ENCODE measurements around the gene FOXB1.

DNA sequence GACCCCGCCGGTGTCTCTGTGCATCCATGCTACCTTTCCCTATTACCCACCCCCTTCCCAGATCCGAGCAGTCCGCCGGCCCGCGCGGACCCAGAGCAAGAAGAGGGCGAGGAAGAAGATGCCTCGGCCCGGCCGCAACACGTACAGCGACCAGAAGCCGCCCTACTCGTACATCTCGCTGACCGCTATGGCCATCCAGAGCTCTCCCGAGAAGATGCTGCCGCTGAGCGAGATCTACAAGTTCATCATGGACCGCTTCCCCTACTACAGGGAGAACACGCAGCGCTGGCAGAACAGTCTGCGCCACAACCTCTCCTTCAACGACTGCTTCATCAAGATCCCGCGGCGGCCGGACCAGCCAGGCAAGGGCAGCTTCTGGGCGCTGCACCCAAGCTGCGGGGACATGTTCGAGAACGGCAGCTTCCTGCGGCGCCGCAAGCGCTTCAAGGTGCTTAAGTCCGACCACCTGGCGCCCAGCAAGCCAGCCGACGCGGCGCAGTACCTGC is 788 bp downstream of the FOXB1 start:
- TF ChIP-seq EP300 (IDR thresholded peaks at IDR 0.05) = no peak
- TF ChIP-seq, protein P1, sequence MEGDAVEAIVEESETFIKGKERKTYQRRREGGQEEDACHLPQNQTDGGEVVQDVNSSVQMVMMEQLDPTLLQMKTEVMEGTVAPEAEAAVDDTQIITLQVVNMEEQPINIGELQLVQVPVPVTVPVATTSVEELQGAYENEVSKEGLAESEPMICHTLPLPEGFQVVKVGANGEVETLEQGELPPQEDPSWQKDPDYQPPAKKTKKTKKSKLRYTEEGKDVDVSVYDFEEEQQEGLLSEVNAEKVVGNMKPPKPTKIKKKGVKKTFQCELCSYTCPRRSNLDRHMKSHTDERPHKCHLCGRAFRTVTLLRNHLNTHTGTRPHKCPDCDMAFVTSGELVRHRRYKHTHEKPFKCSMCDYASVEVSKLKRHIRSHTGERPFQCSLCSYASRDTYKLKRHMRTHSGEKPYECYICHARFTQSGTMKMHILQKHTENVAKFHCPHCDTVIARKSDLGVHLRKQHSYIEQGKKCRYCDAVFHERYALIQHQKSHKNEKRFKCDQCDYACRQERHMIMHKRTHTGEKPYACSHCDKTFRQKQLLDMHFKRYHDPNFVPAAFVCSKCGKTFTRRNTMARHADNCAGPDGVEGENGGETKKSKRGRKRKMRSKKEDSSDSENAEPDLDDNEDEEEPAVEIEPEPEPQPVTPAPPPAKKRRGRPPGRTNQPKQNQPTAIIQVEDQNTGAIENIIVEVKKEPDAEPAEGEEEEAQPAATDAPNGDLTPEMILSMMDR (IDR thresholded peaks at IDR 0.05) = no peak
- no peak for TF ChIP-seq POLR2A (IDR thresholded peaks at IDR 0.05)
- TF ChIP-seq POLR2AphosphoS5 (IDR thresholded peaks at IDR 0.05) = no peak

Data from stomach (tissue), 4 donors.